OCI-LY7 (cell line): ENCODE results near the gene DPYD. TPM values are rescaled to one million over a fixed set of nuclear protein-coding genes. Genes with fewer than 3 reads are reported as not detected.

Experiments used
- BruUV-seq: library from RNA; stranded (reverse); fragments of 400-500 nt; replicated peaks from 2 replicates; lab custom pipeline; 2021; lab: Mats Ljungman, UMichigan
- CTCF ChIA-PET: fragments of 300-600 bp; sonication (Branson Sonifier 250); formaldehyde crosslinking; loops from one replicate; lab custom pipeline; 2022; ENCODE audit warnings: antibody characterized with exemption; ENCODE audit not compliant: unreplicated experiment; lab: Charles Lee
- POLR2A ChIA-PET: fragments of 300-600 bp; sonication (Branson Sonifier 250); formaldehyde crosslinking; loops from one replicate; lab custom pipeline; 2022; ENCODE audit warnings: antibody characterized with exemption; lab: Charles Lee
- DNase-seq: peaks from one replicate; pipeline ENCODE4 v3.0.0-alpha.2; 2015; ENCODE audit warnings: low spot score
- H2AFZ ChIP-seq: fragments of 200-600 bp; sonication (generic), shearing (Covaris generic); 2 replicates; pipeline ENCODE4 v1.6.1; 2014; ENCODE audit warnings: mild to moderate bottlenecking, antibody characterized with exemption, low read length, moderate library complexity
- H3K27ac ChIP-seq: fragments of 200-600 bp; sonication (generic); 2 replicates; pipeline ENCODE4 v1.5.1; 2014; ENCODE audit warnings: mixed run types, low read depth, mild to moderate bottlenecking, moderate library complexity, low read length, inconsistent platforms; ENCODE audit not compliant: poor library complexity, severe bottlenecking
- H3K36me3 ChIP-seq: fragments of 200-600 bp; sonication (generic); 2 replicates; pipeline ENCODE4 v1.6.1; 2014; ENCODE audit warnings: mild to moderate bottlenecking, antibody characterized with exemption, low read length, moderate library complexity, mixed read lengths; ENCODE audit not compliant: insufficient read depth
- H3K4me1 ChIP-seq: fragments of 200-600 bp; sonication (generic); 2 replicates; pipeline ENCODE4 v1.5.1; 2014; ENCODE audit warnings: mild to moderate bottlenecking, low read length; ENCODE audit not compliant: insufficient read depth, poor library complexity, severe bottlenecking
- H3K4me2 ChIP-seq: fragments of 200-600 bp; sonication (generic); 2 replicates; pipeline ENCODE4 v1.6.1; 2014; ENCODE audit warnings: mild to moderate bottlenecking, low read length
- H3K4me3 ChIP-seq: fragments of 200-600 bp; sonication (generic); 2 replicates; pipeline ENCODE4 v1.5.1; 2014; ENCODE audit warnings: mild to moderate bottlenecking, low read depth, low read length; ENCODE audit not compliant: poor library complexity, severe bottlenecking
- H3K79me2 ChIP-seq: fragments of 200-600 bp; sonication (generic); 2 replicates; pipeline ENCODE4 v1.6.1; 2016; ENCODE audit warnings: low read depth, mild to moderate bottlenecking, low read length, moderate library complexity, mixed read lengths; ENCODE audit not compliant: insufficient read depth
- H3K9me2 ChIP-seq: fragments of 200-600 bp; sonication (generic); 2 replicates; pipeline ENCODE4 v1.6.1; 2016; ENCODE audit warnings: mild to moderate bottlenecking, low read length, mixed read lengths; ENCODE audit not compliant: insufficient read depth
- H3K9me3 ChIP-seq: fragments of 200-600 bp; sonication (generic); 2 replicates; pipeline ENCODE4 v1.6.1; 2014; ENCODE audit warnings: mild to moderate bottlenecking, mixed run types, low read length, mixed read lengths
- H4K20me1 ChIP-seq: fragments of 200-600 bp; sonication (generic); 2 replicates; pipeline ENCODE4 v1.6.1; 2014; ENCODE audit warnings: mild to moderate bottlenecking, antibody characterized with exemption, low read length, moderate library complexity, mixed read lengths; ENCODE audit not compliant: insufficient read depth
- CTCF ChIP-seq: fragments of 200-600 bp; sonication (generic); conservative IDR thresholded peaks from 2 replicates; pipeline ENCODE4 v1.5.1; 2014; ENCODE audit warnings: mild to moderate bottlenecking, antibody characterized with exemption, low read length, moderate library complexity, mixed read lengths
- EZH2phosphoT487 ChIP-seq: fragments of 200-600 bp; sonication (generic); IDR thresholded peaks from 2 replicates; pipeline ENCODE4 v1.6.1; 2018; ENCODE audit warnings: low read depth, borderline replicate concordance, mild to moderate bottlenecking, mixed run types, antibody characterized with exemption, low read length, moderate library complexity, mixed read lengths
- intact Hi-C: fragments of 100-400 bp; cut with micrococcal nuclease; formaldehyde crosslinking; loops from one replicate; pipeline ENCODE4 v1.10.0; 2022; ENCODE audit not compliant: unreplicated experiment
- total RNA-seq, 2 experiments: library from RNA; depleted of rRNA in 1 of 2; stranded (reverse); fragments of >200 nt in 1 of 2; shearing (Covaris generic) in 1 of 2; gene quantifications; 2 replicates each; pipeline ENCODE4 v1.2.3, GENCODE V29; 2014 to 2022

The DPYD gene
- total RNA-seq, 2 experiments from 2014 or later = 5.5 to 13.4 TPM

- Histone ChIP-seq H3K79me2 (no peaks in the 10 kb centered on the region), H3K27ac (no peak overlapping the region), H2AFZ (no peak overlapping the region), H3K9me2 (no peaks in the 10 kb centered on the region), H3K4me1 (no peaks in the 10 kb centered on the region), H3K4me2 (no peak overlapping the region), H4K20me1 (no peaks in the 10 kb centered on the region), H3K9me3 (no peaks in the 10 kb centered on the region), H3K36me3 (no peaks in the 10 kb centered on the region), H3K4me3 (no peak overlapping the region)
- BruUV-seq = no TSS peak
- ChIA-PET CTCF (no interaction called here), POLR2A (interaction anchor here (0.6 kb wide), 1 partner anchor 38 kb away, joined by 4 read pairs; no protein-coding TSS in a partner anchor)
- DNase-seq = no peak
- TF ChIP-seq CTCF (no peak), EZH2phosphoT487 (no peak)
- intact Hi-C loops = no loop called here
These were observed 413.0 kb downstream of the DPYD start for GRCh38 chr1:97507863-97508262.

GRCh38 chr1:97506368-97506767, 414.5 kb downstream of the DPYD start:
- intact Hi-C loops = no loop called here

GRCh38 chr1:97505816-97506215, 415.0 kb downstream of the DPYD start:
- Histone ChIP-seq H3K79me2 (no peaks in the 10 kb centered on the region), H3K9me3 (no peaks in the 10 kb centered on the region), H4K20me1 (no peaks in the 10 kb centered on the region), H3K4me2 (no peak overlapping the region), H2AFZ (no peak overlapping the region), H3K27ac (no peak overlapping the region), H3K36me3 (no peaks in the 10 kb centered on the region), H3K9me2 (no peaks in the 10 kb centered on the region), H3K4me3 (no peak overlapping the region), H3K4me1 (no peaks in the 10 kb centered on the region)
- POLR2A ChIA-PET = no interaction called here
- TF ChIP-seq EZH2phosphoT487 = no peak
- no peak for TF ChIP-seq CTCF
- DNase-seq = no peak
- BruUV-seq = no TSS peak
- intact Hi-C loops = no loop called here
- CTCF ChIA-PET = no interaction called here

More at GRCh38 chr1:97506368-97506767, 414.5 kb downstream of the DPYD start:
- no peaks in the 10 kb centered on the region for H3K36me3 ChIP-seq
- H3K27ac ChIP-seq = no peak overlapping the region
- no peaks in the 10 kb centered on the region for H3K9me3 ChIP-seq
- no peak overlapping the region for H2AFZ ChIP-seq
- H3K4me3 ChIP-seq = no peak overlapping the region
- ChIA-PET CTCF (no interaction called here), POLR2A (no interaction called here)
- no peaks in the 10 kb centered on the region for H4K20me1 ChIP-seq
- no peaks in the 10 kb centered on the region for H3K79me2 ChIP-seq
- no peaks in the 10 kb centered on the region for H3K4me1 ChIP-seq
- TF ChIP-seq CTCF = no peak
- TF ChIP-seq EZH2phosphoT487 = no peak
- no peaks in the 10 kb centered on the region for H3K9me2 ChIP-seq
- H3K4me2 ChIP-seq = no peak overlapping the region
- DNase-seq = no peak
- BruUV-seq = no TSS peak
